Measurements from ENCODE around the gene FBH1. TPM values are rescaled to one million over a fixed set of nuclear protein-coding genes. Genes with fewer than 3 reads are reported as not detected.
A peak's percentile ranks its signal among the peaks of the same experiment; 100 is the strongest.

FBH1 gene
- total RNA-seq, 6 experiments from 2014 or later = 30.8 to 38.6 (median 35.8) TPM

GRCh38 chr10:5888351-5888750, 1.7 kb upstream of the FBH1 start:
- no peak for ATAC-seq
- Histone ChIP-seq H3K4me1 (peaks cover 0 to 38% (median 5%) of the 10 kb centered on the region in 4 donors), H3K27me3 (no peaks in the 10 kb centered on the region), H3K9me3 (no peaks in the 10 kb centered on the region), H3K27ac (no peak overlapping the region), H3K4me3 (peak overlapping the region; percentile 75 to 87 (median 87)), H3K36me3 (no peaks in the 10 kb centered on the region)
- 22% methylated on average over 8 of the region's 10 CpGs for WGBS (ENCODE audit: insufficient coverage, low coverage, low lambda C conversion rate, missing lambda C conversion rate)
- no peak for DNase-seq
- intact Hi-C loops (cut with DNase I) = no loop called here
- TF ChIP-seq CTCF (IDR thresholded peaks at IDR 0.05) (no peak), POLR2A (IDR thresholded peaks at IDR 0.05) (no peak)

GRCh38 chr10:5888843-5889623, 1.0 kb upstream of the FBH1 start:
- 2% methylated on average over 4 of the region's 80 CpGs for WGBS (ENCODE audit: insufficient coverage, low coverage, low lambda C conversion rate, missing lambda C conversion rate)
- Histone ChIP-seq H3K4me3 (peak overlapping the region; percentile 75 to 87 (median 87)), H3K36me3 (peaks cover 0 to 2% (median under 1%) of the 10 kb centered on the region in 4 donors), H3K27ac (peak overlapping the region; percentile 61 to 77 (median 70)), H3K9me3 (no peaks in the 10 kb centered on the region), H3K27me3 (no peaks in the 10 kb centered on the region), H3K4me1 (peaks cover 0 to 36% (median 4%) of the 10 kb centered on the region in 4 donors)
- intact Hi-C loops (cut with DNase I) = no loop called here
- TF ChIP-seq POLR2A (IDR thresholded peaks at IDR 0.05) = no peak
- TF ChIP-seq CTCF (IDR thresholded peaks at IDR 0.05) = peak in 1 of 4 donors; percentile 5
- peak in 2 of 3 donors; percentile 50 to 54 for DNase-seq
- peak in 3 of 4 donors; percentile 7 to 17 (median 12) for ATAC-seq

- Histone ChIP-seq H3K9me3 (no peaks in the 10 kb centered on the region), H3K36me3 (peaks cover 0 to 16% (median 4%) of the 10 kb centered on the region in 4 donors), H3K4me1 (peaks cover 0 to 35% (median 4%) of the 10 kb centered on the region in 4 donors), H3K4me3 (peak overlapping the region; percentile 61 to 87 (median 63)), H3K27me3 (no peaks in the 10 kb centered on the region), H3K27ac (peak overlapping the region; percentile 17 to 73 (median 71))
- ATAC-seq (peak in 1 of 4 donors; percentile 2), DNase-seq (peak in 1 of 3 donors; percentile 55)
- WGBS (ENCODE audit: insufficient coverage, low coverage, low lambda C conversion rate, missing lambda C conversion rate) = 0% methylated on average over 7 of the region's 40 CpGs
- TF ChIP-seq POLR2A (IDR thresholded peaks at IDR 0.05) (no peak), CTCF (IDR thresholded peaks at IDR 0.05) (no peak)
- intact Hi-C loops (cut with DNase I) = no loop called here
These were observed 441 bp downstream of the FBH1 start for GRCh38 chr10:5890452-5890915.

- Histone ChIP-seq H3K9me3 (no peaks in the 10 kb centered on the region), H3K27ac (peak overlapping the region in 2 of 3 donors; percentile 17 to 71), H3K36me3 (peaks cover 0 to 20% (median 4%) of the 10 kb centered on the region in 4 donors), H3K4me3 (peak overlapping the region; percentile 61 to 87 (median 63)), H3K27me3 (no peaks in the 10 kb centered on the region), H3K4me1 (peaks cover 0 to 30% (median 4%) of the 10 kb centered on the region in 4 donors)
- DNase-seq (no peak), ATAC-seq (no peak)
- 53% methylated on average over 7 of the region's 7 CpGs for WGBS (ENCODE audit: insufficient coverage, low coverage, low lambda C conversion rate, missing lambda C conversion rate)
- no peak for TF ChIP-seq POLR2A (IDR thresholded peaks at IDR 0.05)
- no peak for TF ChIP-seq CTCF (IDR thresholded peaks at IDR 0.05)
- intact Hi-C loops (cut with DNase I) = no loop called here
These were observed 966 bp downstream of the FBH1 start for GRCh38 chr10:5891009-5891408.

Measured in right lobe of liver (tissue), 6 donors.